GM10847 (cell line): ENCODE measurements around the gene MRGPRF.

Experiments
- POLR2A ChIP-seq: IDR thresholded peaks from 2 replicates; pipeline ENCODE4 v1.6.1; 2011; ENCODE audit not compliant: insufficient read length; ENCODE audit errors: extremely low read depth

The MRGPRF gene

DNA sequence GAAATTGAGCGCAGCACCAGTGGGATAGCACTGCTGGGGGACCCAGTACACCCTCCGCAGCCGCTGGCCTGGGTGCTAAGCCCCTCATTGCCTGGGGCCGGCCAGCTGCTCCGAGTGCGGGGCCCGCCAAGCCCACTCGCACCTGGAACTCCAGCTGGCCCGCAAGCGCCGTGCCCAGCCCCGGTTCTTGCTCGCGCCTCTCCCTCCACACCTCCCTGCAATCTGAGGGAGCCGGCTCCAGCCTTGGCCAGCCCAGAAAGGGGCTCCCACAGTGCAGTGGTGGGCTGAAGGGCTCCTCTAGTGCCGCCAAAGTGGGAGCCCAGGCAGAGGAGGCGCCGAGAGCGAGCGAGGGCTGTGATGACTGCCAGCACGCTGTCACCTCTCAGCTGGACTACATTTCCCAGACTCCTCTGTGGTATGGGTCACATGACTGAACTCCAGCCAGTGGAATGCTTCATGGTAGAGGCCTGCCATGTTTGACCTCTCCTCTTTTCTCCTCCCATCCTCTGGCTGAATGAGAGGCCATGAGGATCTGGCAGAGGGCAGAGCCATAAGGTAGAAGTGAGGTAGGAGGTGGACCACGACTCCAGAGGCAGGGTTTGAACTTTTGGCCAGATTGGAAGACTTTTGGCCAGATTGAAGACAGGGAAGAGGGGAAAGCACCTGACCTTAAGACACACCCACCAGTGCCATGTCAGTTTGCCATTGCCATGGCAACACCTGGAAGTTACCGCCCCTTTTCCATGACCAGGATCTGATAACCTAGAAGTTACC lies 38.4 kb downstream of the MRGPRF start:
- TF ChIP-seq POLR2A: no peak

DNA sequence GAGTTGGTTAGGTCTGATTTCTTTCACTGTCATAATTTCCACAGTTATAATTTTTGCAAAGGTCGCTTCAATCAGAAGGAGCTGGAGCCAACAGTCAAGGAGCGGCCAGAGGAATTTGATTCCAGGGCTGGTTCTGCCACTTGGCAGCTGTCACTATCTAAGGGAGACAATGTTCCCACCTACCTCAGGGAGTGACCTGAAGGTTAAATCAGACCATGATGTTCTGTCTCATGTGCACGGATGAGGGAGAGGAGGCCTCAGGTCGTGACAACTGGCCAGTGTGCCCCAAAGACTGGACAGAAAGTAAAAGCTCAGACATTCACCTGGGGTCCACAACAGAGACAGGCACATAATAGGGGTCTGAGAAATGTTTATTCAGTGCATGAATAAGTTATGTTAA lies 39.8 kb downstream of the MRGPRF start:
- no peak for TF ChIP-seq POLR2A

DNA sequence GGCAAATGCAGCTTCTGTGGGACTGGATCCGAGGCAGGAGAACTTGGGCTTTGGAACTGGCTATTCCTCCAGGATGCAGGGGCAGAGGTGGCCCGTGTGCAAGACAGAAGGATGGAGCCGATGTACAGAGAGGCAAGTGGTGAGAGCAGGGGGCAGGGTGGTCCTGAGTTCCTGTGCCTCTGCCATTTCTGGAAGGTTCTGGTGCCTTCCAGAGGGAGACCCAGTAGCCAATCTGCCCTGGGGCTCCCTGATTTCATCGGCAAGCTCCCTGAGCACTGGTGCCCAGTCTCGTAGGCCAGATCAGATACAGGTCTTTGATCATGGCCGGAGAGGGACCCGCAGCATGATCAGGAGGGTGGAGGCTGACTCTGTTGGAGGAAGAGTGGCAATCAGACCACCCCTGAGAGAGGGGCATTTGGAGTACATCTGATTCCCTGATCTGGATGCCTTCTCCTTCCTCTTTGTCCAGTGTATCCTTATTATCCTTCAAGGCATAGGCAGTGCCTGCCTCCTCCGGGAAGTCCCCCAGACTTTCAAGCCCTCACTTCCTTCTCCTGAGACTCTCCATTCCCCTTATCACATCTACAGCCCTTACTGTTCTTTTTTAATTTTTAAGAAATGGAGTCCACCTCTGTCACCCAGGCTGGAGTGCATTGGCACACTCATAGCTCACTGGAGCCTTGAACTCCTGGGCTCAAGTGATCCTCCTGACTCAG lies 42.0 kb downstream of the MRGPRF start:
- no peak for TF ChIP-seq POLR2A

DNA sequence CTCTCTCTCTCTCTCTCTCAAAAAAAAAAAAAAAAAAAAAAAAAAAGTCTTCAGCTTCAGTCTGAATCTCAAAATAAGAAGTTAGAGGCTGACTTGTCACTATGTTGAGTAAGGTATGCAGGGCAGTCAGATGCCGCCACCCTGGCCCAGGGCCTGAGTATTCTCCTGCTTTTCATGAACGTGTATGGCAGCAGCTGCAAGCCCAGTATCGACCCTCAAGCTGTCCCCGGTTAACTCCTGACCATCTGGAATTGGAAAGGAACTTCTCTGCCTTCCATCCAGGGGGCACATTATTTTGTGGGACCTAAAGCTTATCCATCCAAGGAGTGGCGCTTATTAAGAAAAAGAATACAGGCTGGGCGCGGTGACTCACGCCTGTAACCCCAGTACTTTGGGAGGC lies 43.7 kb downstream of the MRGPRF start:
- TF ChIP-seq POLR2A: no peak

DNA sequence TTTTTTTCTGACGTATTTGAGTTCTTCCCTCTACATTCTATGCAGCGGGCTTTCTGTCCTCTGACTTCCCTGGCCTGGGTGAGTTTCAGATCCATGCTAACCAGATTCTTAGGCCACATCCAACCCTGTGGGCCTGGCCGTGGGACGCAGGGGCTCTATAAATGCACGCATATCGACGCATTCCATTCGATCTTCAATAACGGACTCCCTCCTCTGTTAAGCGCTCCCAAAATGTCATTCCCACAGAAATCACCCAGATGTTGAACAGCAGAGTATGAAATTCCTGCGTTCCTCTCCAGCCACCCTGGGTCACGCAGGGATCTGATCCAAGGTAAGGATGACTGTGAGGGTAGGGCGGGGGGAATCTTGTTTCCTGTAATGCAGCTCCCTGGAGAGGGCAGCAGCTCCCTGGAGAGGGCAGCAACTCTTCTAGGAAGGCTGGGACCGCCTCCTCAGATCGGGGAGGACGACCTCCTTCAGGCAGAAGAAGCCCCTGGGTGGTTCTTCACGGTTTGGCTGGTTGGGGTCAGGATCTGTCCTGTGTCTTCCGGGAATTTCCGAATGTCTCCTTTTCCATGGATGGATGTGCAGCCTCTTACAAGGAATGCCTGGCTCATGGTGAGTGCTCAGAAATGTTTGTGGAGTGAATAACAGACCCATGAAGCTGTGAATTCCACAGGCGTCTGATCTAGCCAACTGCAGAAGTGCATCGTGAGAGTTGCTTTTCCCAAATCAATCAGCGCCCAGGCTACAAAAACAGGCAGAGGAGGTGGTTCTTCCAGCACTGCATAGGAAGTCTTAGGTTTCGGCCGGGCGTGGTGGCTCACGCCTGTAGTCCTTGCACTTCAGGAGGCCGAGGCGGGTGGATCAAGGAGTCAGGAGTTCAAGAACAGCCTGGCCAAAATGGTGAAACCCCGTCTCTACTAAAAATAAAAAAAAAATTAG lies 44.5 kb downstream of the MRGPRF start:
- no peak for TF ChIP-seq POLR2A

DNA sequence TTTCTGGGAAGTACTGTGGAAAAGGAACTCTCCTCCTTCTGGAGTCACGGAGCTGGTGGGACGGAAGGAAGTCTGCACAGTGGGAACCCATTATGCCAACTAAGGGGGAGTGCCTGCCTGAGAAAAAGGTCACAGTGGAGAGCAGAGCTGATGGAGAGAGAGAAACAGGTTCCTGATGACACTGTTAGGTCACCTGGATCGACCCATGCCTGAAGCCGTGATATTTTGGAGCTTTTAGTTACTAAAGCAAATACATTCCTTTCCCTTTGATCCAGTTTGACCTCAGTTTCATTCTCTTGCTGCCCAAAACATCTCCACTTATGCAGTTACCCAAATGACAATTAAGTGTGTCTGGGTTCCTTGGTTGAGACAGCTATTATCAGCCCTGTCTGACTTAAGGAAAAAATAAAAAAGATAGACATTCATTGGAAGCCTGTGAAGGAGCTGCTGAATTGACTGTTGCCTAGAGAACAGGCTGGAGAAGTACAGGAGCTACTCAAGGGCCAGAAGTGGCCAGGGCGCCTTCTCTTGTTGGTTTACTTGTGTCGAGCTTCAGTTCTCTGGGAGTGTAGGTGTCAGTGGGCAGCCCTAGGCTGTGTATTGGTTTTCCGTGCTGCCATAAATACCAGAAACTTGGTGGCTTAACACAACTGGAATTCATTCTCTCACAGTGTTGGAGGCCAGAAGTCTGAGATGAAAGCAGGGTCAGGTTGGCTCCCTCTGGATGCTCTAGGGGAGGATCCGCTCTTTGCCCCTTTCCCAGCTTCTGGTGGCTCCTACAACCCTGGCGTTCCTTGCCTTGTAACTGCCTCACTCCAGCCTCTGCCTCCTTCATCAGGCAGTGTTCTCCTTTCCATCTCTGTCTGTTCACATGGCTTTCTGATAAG lies 45.9 kb downstream of the MRGPRF start:
- TF ChIP-seq POLR2A: no peak

DNA sequence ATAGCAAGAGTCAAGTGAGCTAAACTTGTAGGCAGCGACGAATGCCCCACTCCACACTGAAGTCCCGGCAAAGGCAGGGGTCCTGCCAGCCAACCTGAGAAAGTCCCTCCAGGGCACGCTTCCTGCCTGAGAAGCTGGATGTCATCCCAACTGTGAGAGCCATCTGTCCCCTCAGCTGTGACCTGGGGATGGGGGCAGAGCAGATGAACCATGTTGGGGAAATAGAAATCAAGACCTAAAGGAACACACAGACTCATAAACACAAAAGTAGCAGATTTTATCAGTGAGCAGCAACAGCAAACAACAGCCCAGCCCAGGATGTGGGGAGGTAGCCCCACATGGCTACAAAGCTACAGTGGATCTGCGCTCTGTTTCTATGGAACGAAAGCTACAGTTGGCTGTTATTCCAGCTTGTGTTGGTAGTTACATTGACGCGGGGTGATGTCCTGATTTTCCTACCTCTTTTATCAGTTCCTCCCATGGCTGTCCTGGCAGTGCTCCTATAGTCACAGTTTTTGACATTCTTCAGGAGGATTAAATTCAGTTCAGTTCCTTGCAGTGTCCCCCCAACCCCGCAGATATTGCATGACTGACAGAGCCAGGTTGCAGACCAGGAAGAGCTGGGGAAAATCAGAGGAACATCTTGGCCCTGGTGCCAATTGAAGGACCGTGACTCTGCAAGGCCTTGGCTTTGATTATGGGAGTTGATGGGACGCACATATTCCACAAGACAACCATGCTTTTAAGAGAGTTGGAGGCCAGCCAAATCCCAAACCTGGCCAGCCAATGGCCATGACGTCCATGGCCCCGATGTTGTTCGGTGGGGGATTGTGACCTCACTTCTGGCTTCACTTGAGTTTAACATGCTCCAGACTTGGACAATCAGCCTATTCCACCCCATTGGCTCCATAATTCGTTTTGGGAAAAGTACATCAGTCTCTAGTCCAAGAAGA lies 46.9 kb downstream of the MRGPRF start:
- TF ChIP-seq POLR2A: no peak

DNA sequence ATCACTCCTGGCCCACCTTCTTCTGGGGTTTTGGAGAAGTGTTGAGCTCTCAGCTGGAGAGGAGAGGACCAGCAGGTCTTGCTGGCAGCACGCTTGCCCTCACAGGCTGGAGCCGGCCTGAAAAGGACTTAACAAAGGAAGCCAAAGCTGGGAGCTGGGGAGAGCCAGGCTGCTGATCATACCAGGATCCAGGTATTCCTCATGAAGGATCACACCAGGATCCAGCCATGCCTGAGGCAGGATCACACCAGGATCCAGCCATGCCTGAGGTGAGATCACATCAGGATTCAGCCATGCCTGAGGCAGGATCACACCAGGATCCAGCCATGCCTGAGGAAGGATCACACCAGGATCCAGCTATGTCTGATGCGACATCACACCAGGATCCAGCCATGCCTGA lies 49.3 kb downstream of the MRGPRF start:
- TF ChIP-seq POLR2A: no peak

DNA sequence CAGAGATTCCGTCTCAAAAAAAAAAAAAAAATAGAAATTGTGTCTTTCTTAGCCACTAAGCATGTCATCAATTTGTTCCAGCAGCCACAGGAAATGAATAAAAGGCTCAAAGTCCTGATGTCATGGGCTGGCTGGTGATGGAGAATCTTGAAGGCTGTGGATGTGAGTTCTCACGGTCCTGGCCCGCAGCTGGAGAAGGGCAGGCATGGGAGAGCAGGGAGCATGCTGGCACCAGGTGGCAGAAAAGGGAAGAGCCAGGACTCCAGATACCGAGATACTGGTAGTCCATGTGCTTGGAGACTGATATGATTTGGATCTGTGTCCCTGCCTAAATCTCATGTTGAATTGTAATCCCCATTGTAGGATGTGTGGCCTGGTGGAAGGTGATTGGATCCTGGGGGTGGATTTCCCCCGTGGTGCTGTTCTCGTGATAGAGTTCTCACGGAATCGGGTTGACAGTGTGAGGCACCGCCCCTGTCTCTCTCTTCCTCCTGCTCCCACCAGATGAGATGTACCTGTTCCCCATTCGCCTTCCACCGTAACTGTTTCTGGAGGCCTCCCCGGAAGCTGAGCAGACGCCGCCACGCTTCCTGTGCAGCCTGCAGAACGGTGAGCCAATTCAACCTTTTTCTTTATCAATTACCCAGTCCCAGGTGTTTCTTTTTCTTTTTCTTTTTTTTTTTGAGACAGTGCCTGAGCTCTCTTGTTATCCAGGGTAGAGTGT lies 50.4 kb downstream of the MRGPRF start:
- no peak for TF ChIP-seq POLR2A

DNA sequence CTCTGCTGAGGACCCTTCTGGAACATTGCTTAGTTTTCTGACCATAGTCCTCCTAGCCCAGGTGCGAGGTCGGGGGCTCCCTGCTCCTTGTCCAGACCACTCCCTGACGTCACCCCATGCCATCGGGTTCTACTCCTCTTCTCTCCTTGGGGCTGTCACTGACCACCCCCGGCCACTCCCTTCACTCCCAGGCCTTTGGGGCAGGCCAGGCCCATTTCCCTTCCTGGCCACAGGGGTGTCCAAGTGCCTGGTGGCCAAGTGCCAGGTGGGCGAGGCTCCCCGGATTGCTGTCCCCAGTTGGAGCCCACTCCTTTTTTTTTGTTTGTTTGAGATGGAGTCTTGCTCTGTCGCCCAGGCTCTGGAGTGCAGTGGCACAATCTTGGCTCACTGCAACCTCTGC lies 51.8 kb downstream of the MRGPRF start:
- TF ChIP-seq POLR2A: no peak

DNA sequence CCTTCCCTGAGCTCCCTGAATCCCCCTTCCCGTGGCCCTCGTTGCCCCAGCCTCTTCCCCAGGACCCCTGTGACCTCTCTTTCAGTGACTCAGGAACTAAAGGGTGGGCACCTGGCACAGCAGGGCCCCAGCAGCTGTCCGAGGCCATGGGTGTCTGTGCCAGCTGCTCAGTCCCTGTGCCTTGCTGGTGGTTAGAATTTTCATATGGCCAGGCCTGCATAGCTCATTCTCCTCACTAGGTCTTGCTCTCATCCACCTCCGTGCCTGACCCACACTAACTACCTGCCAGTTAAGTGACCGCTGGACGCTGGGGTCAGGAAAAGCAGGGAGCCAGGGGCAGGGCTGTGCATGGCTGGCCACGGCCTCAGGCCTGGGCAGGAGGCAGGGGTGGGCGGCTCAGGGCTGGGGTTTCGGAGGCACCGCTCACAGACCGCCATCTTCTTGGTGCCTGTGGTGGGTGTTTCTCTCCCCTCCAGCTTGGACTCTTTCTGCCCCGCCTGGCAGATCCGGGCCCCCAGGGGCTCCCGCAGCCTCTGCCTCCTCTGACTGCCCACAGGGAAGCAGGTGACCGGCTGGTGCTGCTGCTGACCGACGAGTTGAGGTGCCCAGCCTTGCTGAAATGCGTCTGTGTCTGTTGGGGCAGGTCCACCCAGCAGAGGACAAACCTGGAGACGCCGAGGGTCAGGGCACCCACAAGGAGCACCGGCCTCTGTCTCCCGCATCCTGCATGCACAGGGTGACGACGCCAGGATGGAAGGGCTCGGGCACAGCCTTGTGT lies 52.6 kb downstream of the MRGPRF start:
- no peak for TF ChIP-seq POLR2A
